ENCODE data around the gene RXRA. TPM values are rescaled to one million over a fixed set of nuclear protein-coding genes. Genes with fewer than 3 reads are reported as not detected.

The RXRA gene
- total and polyA plus RNA-seq, 2 of the 13 experiments (the other 11 are each of a cell fraction or from before 2014, with no cell fraction given), result 18.9 to 29.2 TPM

DNA sequence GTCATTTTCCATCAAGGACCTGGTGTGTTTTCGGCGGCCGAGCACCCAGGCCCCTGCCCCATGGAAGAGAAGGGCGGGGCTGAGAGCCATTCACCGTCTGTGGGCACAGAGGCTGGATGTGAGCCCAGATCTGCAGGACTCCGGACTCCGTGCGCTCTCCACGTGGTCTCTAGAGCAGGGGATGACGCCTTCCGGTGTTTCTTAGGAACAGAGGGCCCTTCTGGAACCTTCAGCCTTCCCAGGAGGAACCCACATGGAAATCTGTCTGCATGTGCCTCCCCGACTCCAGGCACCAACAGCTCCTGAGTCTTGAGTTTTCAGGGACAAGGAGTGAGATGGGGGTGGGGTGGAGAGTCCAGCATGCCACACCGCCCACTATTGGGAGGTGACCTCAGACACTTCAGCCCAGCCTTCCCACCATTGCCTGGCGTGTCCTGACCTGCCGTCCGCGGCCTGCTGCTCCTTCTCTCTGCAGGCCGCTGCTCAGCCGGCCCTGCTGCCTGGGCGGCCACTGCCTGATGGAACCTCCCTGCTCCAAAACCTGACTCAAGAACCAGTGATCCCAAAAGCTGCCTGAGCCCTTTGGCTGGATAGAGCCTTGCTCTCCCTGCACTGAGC lies 2.4 kb upstream of the RXRA start (continued):
- TF ChIP-seq, protein P1, sequence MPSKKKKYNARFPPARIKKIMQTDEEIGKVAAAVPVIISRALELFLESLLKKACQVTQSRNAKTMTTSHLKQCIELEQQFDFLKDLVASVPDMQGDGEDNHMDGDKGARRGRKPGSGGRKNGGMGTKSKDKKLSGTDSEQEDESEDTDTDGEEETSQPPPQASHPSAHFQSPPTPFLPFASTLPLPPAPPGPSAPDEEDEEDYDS (CRISPR knock-in tag; IDR thresholded peaks at IDR 0.05), result peak; percentile 48; the same call in 1 of the 2 replicates
- TF ChIP-seq, protein P2, sequence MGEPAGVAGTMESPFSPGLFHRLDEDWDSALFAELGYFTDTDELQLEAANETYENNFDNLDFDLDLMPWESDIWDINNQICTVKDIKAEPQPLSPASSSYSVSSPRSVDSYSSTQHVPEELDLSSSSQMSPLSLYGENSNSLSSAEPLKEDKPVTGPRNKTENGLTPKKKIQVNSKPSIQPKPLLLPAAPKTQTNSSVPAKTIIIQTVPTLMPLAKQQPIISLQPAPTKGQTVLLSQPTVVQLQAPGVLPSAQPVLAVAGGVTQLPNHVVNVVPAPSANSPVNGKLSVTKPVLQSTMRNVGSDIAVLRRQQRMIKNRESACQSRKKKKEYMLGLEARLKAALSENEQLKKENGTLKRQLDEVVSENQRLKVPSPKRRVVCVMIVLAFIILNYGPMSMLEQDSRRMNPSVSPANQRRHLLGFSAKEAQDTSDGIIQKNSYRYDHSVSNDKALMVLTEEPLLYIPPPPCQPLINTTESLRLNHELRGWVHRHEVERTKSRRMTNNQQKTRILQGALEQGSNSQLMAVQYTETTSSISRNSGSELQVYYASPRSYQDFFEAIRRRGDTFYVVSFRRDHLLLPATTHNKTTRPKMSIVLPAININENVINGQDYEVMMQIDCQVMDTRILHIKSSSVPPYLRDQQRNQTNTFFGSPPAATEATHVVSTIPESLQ (CRISPR knock-in tag; conservative IDR thresholded peaks at IDR 0.05), result no peak
- TF ChIP-seq, protein P3, sequence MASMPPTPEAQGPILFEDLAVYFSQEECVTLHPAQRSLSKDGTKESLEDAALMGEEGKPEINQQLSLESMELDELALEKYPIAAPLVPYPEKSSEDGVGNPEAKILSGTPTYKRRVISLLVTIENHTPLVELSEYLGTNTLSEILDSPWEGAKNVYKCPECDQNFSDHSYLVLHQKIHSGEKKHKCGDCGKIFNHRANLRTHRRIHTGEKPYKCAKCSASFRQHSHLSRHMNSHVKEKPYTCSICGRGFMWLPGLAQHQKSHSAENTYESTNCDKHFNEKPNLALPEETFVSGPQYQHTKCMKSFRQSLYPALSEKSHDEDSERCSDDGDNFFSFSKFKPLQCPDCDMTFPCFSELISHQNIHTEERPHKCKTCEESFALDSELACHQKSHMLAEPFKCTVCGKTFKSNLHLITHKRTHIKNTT (CRISPR knock-in tag; IDR thresholded peaks at IDR 0.05), result no peak
- no peak for TF ChIP-seq ZNF572 (CRISPR knock-in tag; IDR thresholded peaks at IDR 0.05)
- TF ChIP-seq MEF2D (CRISPR knock-in tag; IDR thresholded peaks at IDR 0.05), result peak; percentile 89
- peak; percentile 60; the same call in 1 of the 2 replicates for TF ChIP-seq BRD4 (CRISPR knock-in tag; IDR thresholded peaks at IDR 0.05)
- TF ChIP-seq FOXA1 (IDR thresholded peaks at IDR 0.05), result no peak
- TF ChIP-seq FOXA1 (CRISPR knock-in tag; IDR thresholded peaks at IDR 0.05), result no peak
- TF ChIP-seq ZNF550 (CRISPR knock-in tag; IDR thresholded peaks at IDR 0.05; ENCODE audit: borderline replicate concordance), result no peak
- TF ChIP-seq KLF13 (CRISPR knock-in tag; IDR thresholded peaks at IDR 0.05), result no peak
- TF ChIP-seq THYN1 (CRISPR knock-in tag; IDR thresholded peaks at IDR 0.05; ENCODE audit: borderline replicate concordance, low read depth), result no peak
- TF ChIP-seq CHD2 (IDR thresholded peaks at IDR 0.05; ENCODE audit: low read depth, low read length), result no peak
- TF ChIP-seq ZFP36L1 (CRISPR knock-in tag; IDR thresholded peaks at IDR 0.05), result peak; percentile 91; the same call in 1 of the 2 replicates
- TF ChIP-seq ZNF83 (CRISPR knock-in tag; IDR thresholded peaks at IDR 0.05; ENCODE audit: borderline replicate concordance), result peak; percentile 55; the same call in 1 of the 2 replicates
- TF ChIP-seq ZNF615 (CRISPR knock-in tag; IDR thresholded peaks at IDR 0.05; ENCODE audit: borderline replicate concordance), result no peak
- TF ChIP-seq SNAI1 (CRISPR knock-in tag; IDR thresholded peaks at IDR 0.05; ENCODE audit: borderline replicate concordance), result no peak
- TF ChIP-seq, protein P4, sequence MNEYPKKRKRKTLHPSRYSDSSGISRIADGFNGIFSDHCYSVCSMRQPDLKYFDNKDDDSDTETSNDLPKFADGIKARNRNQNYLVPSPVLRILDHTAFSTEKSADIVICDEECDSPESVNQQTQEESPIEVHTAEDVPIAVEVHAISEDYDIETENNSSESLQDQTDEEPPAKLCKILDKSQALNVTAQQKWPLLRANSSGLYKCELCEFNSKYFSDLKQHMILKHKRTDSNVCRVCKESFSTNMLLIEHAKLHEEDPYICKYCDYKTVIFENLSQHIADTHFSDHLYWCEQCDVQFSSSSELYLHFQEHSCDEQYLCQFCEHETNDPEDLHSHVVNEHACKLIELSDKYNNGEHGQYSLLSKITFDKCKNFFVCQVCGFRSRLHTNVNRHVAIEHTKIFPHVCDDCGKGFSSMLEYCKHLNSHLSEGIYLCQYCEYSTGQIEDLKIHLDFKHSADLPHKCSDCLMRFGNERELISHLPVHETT (CRISPR knock-in tag; conservative IDR thresholded peaks at IDR 0.05), result no peak
- TF ChIP-seq, protein P5, sequence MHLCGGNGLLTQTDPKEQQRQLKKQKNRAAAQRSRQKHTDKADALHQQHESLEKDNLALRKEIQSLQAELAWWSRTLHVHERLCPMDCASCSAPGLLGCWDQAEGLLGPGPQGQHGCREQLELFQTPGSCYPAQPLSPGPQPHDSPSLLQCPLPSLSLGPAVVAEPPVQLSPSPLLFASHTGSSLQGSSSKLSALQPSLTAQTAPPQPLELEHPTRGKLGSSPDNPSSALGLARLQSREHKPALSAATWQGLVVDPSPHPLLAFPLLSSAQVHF (CRISPR knock-in tag; IDR thresholded peaks at IDR 0.05), result peak; percentile 60; the same call in 1 of the 2 replicates
- TF ChIP-seq, protein P6, sequence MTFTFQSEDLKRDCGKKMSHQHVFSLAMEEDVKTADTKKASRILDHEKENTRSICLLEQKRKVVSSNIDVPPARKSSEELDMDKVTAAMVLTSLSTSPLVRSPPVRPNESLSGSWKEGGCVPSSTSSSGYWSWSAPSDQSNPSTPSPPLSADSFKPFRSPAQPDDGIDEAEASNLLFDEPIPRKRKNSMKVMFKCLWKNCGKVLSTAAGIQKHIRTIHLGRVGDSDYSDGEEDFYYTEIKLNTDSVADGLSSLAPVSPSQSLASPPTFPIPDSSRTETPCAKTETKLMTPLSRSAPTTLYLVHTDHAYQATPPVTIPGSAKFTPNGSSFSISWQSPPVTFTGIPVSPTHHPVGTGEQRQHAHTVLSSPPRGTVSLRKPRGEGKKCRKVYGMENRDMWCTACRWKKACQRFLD (CRISPR knock-in tag; IDR thresholded peaks at IDR 0.05; ENCODE audit: borderline replicate concordance), result peak; percentile 94
- TF ChIP-seq, protein P7, sequence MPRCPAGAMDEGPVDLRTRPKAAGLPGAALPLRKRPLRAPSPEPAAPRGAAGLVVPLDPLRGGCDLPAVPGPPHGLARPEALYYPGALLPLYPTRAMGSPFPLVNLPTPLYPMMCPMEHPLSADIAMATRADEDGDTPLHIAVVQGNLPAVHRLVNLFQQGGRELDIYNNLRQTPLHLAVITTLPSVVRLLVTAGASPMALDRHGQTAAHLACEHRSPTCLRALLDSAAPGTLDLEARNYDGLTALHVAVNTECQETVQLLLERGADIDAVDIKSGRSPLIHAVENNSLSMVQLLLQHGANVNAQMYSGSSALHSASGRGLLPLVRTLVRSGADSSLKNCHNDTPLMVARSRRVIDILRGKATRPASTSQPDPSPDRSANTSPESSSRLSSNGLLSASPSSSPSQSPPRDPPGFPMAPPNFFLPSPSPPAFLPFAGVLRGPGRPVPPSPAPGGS (CRISPR knock-in tag; IDR thresholded peaks at IDR 0.05), result peak; percentile 89
